Measurements from ENCODE around the gene ASB15. TPM values are rescaled to one million over a fixed set of nuclear protein-coding genes. Genes with fewer than 3 reads are reported as not detected.

The ASB15 gene
- total RNA-seq, 1 donor from 2014 or later, result not detected

- no peak for DNase-seq
These were observed 1.9 kb upstream of the ASB15 start for GRCh38 chr7:123599766-123600165.

- no peak for DNase-seq
These were observed 745 bp upstream of the ASB15 start for GRCh38 chr7:123600876-123601275.

DNA sequence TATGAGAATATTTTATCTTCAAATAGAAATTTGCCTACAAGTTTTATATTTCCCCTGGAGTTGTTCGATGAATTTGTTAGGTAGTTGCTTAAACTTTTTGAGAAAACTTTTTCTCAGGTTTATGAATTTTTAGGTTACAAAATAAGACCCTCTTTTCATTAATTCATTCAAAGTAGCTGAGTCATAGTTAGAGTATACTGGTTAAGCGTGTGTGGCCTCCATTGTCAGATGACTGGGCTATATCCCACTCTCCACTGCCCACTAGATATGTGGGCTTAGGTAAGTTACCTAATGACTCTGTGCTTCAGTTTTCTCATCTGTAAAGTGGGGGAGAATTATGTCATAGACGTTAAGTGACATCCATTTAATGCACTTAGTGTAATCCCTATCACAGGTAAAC, 1.0 kb downstream of the ASB15 start:
- DNase-seq, result no peak

- DNase-seq, result no peak
These were observed 3.1 kb downstream of the ASB15 start for GRCh38 chr7:123604739-123605138.

DNA sequence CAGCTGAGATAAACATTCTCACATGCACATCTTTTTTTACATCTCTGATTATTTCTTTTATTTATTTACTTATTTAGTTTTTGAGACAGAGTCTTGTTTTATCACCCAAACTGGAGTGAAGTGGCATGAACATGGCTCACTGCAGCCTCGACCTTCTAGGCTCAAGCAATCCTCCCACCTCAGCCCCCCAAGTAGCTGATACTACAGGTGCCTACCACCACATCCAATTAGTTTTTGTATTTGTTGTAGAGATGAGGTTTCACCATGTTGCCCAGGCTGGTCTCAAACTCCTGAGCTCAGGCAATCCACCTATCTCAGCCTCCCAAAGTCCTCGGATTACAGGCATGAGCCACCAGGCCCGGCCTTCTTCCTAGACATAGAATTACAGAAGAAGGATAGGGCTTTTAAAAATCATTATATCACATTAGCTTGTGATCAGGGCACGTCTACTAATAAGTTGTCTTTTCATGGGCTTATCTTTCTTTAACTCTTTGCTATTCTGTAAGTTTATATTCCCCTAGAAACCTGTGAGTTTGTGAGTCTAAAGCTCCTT, 5.9 kb downstream of the ASB15 start:
- DNase-seq, result no peak

- no peak for DNase-seq
These were observed 7.6 kb downstream of the ASB15 start for GRCh38 chr7:123608991-123609882.

- no peak for DNase-seq
These were observed 8.2 kb downstream of the ASB15 start for GRCh38 chr7:123609883-123610239.

- DNase-seq, result no peak
These were observed 10.4 kb downstream of the ASB15 start for GRCh38 chr7:123612024-123612423.

DNA sequence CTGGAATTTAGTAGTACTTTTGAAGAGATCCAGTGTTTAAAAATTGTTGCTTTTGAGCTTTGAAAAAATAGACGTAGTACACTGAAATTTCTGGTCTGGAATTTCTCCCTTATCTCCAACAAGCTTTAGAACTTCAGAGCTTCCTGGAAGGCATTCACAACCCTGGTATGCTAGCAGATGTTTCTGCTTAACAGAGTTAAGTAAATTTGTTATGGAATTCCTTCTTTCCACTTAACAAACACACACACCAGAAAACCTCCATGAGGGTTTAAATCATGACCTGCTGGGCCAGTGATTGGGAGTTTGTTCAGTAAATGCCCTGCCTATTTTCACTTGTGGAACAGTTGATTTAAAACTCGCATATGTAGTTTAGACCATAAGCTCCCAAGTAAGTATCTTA, 13.7 kb downstream of the ASB15 start:
- DNase-seq, result no peak

DNA sequence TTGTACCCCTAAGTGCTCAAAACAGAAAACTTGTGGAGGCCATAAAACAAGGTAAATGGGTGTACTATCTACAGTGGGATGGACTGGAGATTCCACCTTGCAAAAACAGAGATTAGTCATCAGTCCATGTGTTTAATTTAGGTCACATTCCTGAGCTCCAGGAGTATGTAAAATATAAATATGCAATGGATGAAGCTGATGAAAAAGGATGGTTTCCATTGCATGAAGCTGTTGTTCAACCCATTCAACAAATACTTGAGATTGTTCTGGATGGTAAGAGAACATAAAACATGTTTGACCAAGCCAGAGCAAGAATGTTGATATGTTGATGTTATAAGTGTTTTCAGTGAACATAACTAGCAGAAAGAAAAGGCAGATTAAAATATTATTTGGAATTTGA, 14.6 kb downstream of the ASB15 start:
- no peak for DNase-seq

- no peak for DNase-seq
These were observed 20.1 kb downstream of the ASB15 start for GRCh38 chr7:123621707-123622106.

DNA sequence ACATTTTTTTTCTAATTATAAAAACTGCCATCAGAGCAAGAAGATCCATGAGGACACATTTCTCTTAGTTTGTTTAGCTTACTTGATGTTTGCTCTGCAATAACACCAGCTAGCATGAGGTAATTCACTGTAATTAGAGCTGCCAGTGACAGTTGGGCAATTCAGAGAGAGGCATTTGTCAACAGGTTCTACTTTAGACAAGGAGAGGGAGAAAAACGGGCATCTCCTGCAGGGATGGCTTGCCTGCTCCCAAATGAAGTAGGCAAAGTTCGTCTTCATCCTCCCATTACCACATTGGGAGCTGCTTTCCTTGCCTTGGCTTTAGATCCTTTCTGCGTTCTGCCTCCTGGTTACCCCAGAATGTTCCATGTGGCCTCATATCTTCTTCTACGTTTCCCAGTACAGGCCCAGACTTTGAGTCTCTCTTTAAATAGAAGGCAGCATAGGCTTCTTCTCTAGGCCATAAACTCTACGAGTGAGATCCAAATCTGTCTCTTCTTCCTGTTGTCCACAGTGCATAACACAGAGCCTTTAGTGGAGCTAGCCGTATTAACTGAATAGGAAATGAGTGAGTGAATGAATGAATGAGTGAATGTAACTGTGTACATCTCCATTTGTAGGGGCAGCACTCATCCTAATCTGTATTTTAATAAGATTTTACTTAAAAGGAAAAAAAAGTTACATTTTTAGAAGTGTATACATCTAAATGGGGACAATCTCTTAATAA, 21.2 kb downstream of the ASB15 start:
- DNase-seq, result no peak

GRCh38 chr7:123624527-123625183, 23.0 kb downstream of the ASB15 start:
- DNase-seq, result peak; percentile 49

GRCh38 chr7:123625254-123625653, 23.6 kb downstream of the ASB15 start:
- no peak for DNase-seq

DNA sequence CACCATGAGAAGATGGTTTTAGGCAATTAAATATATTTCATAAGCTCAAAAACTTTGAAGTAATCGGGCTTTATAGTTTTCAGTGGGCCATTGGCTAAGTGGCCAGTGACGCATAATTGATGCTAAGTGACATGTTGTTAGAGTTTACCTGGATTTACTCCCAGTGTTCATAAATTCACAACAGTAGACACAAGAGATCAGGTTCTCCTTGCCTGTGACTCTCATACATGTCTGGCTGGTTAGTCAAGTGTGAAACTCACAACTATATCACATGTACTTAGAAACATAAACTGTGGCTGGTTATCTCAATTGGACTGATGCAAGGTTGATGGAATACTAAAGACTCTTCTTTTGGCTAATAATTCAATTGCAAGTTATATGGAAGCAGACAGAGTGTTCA, 26.2 kb downstream of the ASB15 start:
- no peak for DNase-seq

DNA sequence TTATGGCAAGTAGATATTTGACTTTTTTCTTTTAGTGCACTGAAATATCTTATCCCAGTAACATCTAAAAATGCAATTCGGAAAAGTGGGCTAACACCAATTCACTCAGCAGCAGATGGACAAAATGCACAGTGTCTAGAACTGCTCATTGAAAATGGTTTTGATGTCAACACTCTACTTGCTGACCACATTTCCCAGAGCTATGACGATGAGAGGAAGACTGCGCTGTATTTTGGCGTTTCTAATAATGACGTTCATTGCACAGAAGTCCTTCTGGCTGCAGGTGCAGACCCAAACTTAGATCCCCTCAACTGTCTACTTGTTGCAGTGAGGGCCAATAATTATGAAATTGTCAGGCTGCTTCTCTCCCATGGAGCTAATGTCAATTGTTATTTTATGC, 27.2 kb downstream of the ASB15 start:
- no peak for DNase-seq

- DNase-seq, result no peak
These were observed 27.7 kb downstream of the ASB15 start for GRCh38 chr7:123629281-123629680.

GRCh38 chr7:123632808-123633207, 31.2 kb downstream of the ASB15 start:
- peak; percentile 17 for DNase-seq

- DNase-seq, result peak; percentile 92
These were observed 31.9 kb downstream of the ASB15 start for GRCh38 chr7:123633553-123633952.

GRCh38 chr7:123634011-123634573, 32.5 kb downstream of the ASB15 start:
- DNase-seq, result peak; percentile 29

GRCh38 chr7:123635551-123636359, 34.1 kb downstream of the ASB15 start:
- peak; percentile 80 for DNase-seq

GRCh38 chr7:123637203-123637602, 35.6 kb downstream of the ASB15 start:
- no peak for DNase-seq

Measured in dermis blood vessel endothelial cell (primary cell).